Ovary (tissue), 10 donors: Measurements from ENCODE around the gene SLC49A4. TPM values are rescaled to one million over a fixed set of nuclear protein-coding genes. Genes with fewer than 3 reads are reported as not detected.
"Not testable (repeated sequence)": the region's sequence is repeated elsewhere in the genome, so short reads cannot be mapped to it uniquely, and the experiment has no call there.

Source experiments
- DNase-seq, 5 donors: peaks; one replicate each; pipeline ENCODE4 v3.0.0-alpha.2; 2019 to 2020
- H3K27ac ChIP-seq, 2 donors: fragments of 200-600 bp; one replicate each; pipeline versions ENCODE4 v1.5.1 to v1.8.0; 2019 to 2022
- H3K27me3 ChIP-seq: fragments of 200-600 bp; one replicate; pipeline ENCODE4 v1.8.0; 2022
- H3K36me3 ChIP-seq: fragments of 200-600 bp; sonication (generic); one replicate; pipeline ENCODE4 v1.5.1; 2019
- H3K4me1 ChIP-seq: one replicate; pipeline ENCODE4 v1.8.1; 2013; ENCODE audit warnings: mild to moderate bottlenecking, moderate library complexity; ENCODE audit not compliant: insufficient read depth
- H3K4me3 ChIP-seq: fragments of 200-600 bp; sonication (generic); one replicate; pipeline ENCODE4 v1.5.1; 2017
- H3K9me3 ChIP-seq, 2 donors: fragments of 200-600 bp in 1 of 2; sonication (generic) in 1 of 2; one replicate each; pipeline versions ENCODE4 v1.5.1 to v1.8.1; 2013 to 2019; ENCODE audit warnings: mild to moderate bottlenecking in 1 of 2, moderate library complexity in 1 of 2
- EP300 ChIP-seq: sonication (generic); formaldehyde crosslinking; IDR thresholded peaks from one replicate; pipeline ENCODE4 v1.6.1; 2017; ENCODE audit warnings: antibody characterized with exemption
- POLR2A ChIP-seq: fragments of 450-650 bp; IDR thresholded peaks from one replicate; pipeline ENCODE4 v1.6.1; 2017; ENCODE audit warnings: antibody characterized with exemption, mild to moderate bottlenecking, moderate library complexity
- WGBS, 3 donors: extraction: QIAGEN DNeasy Blood & Tissue Kit in 1 of 3; methylation state at CpG; one replicate each; pipeline versions ENCODE4 v1.1.5 to v1.1.7; 2013 to 2017; 5-methylcytosine and 5-hydroxymethylcytosine counted together
- intact Hi-C, 4 donors: fragments of 100-400 bp; cut with DNase I; formaldehyde crosslinking; loops; one replicate each; pipeline versions ENCODE4 v1.11.0 to v1.15.1; 2022 to 2023
- long read RNA-seq, 3 donors: library from polyadenylated mRNA in 2 of 3; unstranded in 2 of 3; transcript quantifications; one replicate each; pipeline ENCODE4 v2.0.0 and lab custom pipeline, GENCODE V29; 2021 to 2026
- polyA plus RNA-seq, 2 donors: library from polyadenylated mRNA; stranded (reverse); fragments of 200-250 nt in 1 of 2; fragments of 350-450 nt in 1 of 2; fragmentation: Illumina TruSeq in 1 of 2; extraction: RNeasy Lipid Tissue Mini Kit (QIAGEN cat#74804) in 1 of 2; gene quantifications; one replicate each; pipeline ENCODE4 v1.2.3, GENCODE V29; 2013 to 2014
- total RNA-seq, 7 donors: library from RNA; depleted of rRNA in 2 of 7; stranded (reverse); fragments of >200 nt in 2 of 7; fragmentation: NEBNext Ultra II Directional in 3 of 7; extraction: Animal tissue kit (Norgen Biotek cat#: 25700) in 3 of 7; gene quantifications; one replicate each; pipeline versions ENCODE4 v1.1.0 to v1.2.4, GENCODE V29; 2016 to 2023
- TF ChIP-seq, protein P1 (sequence below), 3 donors: fragments of 450-650 bp in 2 of 3; fragments of 200-600 bp in 1 of 3; IDR thresholded peaks; one replicate each; pipeline versions ENCODE4 v1.5.1 to v1.8.0; 2016 to 2022; ENCODE audit warnings: antibody characterized with exemption in 3 of 3, mild to moderate bottlenecking in 1 of 3
- donor health status: DM: no; HTN: no; CAD: no; lungs with moderate emphysema.
- donor health status: DM: no; HTN: no; CAD: no.
- donor health status: Bipolar disorder and iron deficiency.
- donor health status: DM: yes; HTN: yes; CAD: no.
- donor health status: DM: no; HTN: no; CAD: no.
- donor health status: DM: yes; HTN: yes; CAD: no.

SLC49A4 gene, protein sequence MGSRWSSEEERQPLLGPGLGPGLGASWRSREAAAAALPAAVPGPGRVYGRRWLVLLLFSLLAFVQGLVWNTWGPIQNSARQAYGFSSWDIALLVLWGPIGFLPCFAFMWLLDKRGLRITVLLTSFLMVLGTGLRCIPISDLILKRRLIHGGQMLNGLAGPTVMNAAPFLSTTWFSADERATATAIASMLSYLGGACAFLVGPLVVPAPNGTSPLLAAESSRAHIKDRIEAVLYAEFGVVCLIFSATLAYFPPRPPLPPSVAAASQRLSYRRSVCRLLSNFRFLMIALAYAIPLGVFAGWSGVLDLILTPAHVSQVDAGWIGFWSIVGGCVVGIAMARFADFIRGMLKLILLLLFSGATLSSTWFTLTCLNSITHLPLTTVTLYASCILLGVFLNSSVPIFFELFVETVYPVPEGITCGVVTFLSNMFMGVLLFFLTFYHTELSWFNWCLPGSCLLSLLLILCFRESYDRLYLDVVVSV
- total RNA-seq (10 to 100 TPM in 3 of 7 donors, 1 to 10 TPM in 4; 7.0 to 17.8 (median 8.3) TPM), polyA plus RNA-seq (10 to 100 TPM in 1 of 2 donors, 1 to 10 TPM in 1; 3.7 to 13.4 TPM)
- long read RNA-seq, donor 1: 0 reads
- long read RNA-seq, donor 2, transcript DIRC2-201 (9 exons, 3,596 nt): major isoform, 5 of 5 reads
- long read RNA-seq, donor 2, partial matches to known transcripts: 0 of 5 reads
- long read RNA-seq, donor 2, other reads (novel, unspliced or antisense): 0 of 5 reads
- long read RNA-seq, donor 3, transcript DIRC2-201 (9 exons, 3,596 nt): major isoform, 17 of 22 reads
- long read RNA-seq, donor 3, partial matches to known transcripts: 1 of 22 reads
- long read RNA-seq, donor 3, other reads (novel, unspliced or antisense): 4 of 22 reads

DNA sequence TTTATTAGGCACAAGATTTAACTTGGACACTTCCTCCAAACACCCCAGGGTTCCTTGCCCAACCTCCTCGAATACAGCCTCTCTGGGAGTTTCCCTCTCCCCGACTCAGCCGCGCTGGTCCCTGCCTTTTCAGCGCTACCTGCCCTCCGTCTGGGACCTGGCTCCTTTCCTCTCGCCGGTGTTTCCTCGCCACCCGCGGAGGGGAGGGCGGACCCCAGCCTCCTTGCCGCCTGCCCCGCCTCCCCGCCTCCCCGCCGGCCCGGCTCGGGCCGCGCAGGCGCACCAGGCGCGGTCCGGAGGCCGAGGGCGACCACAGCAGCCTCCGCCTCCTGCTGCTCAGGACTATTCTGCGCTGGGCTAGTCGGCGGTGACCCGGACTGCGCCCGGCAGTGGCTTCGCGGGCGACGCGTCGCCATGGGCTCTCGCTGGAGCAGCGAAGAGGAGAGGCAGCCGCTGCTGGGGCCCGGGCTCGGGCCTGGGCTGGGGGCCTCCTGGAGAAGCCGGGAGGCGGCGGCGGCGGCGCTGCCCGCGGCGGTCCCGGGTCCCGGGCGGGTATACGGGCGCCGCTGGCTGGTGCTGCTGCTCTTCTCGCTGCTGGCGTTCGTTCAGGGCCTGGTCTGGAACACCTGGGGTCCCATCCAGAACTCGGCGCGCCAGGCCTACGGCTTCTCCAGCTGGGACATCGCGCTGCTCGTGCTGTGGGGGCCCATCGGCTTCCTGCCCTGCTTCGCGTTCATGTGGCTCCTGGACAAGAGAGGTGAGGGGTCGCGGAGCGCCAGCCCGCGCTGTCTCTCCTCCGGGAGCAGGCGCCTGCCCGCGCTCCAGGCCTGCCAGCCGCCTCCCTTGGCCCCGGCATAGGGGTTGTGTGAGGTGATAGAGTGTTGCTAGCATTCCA is at the start of gene SLC49A4:
Gene SLC49A4, plus strand, starts transcription at position 291 of the 895 bp plus-strand sequence. Its CDS starts 124 bp downstream, at position 415.
- no peaks in the 10 kb centered on the region for H3K36me3 ChIP-seq
- DNase-seq: peak; percentile 68 to 83 (median 74)
- no peaks in the 10 kb centered on the region for H3K9me3 ChIP-seq
- no peaks in the 10 kb centered on the region for H3K27me3 ChIP-seq
- H3K4me3 ChIP-seq: peak within 1 kb of the TSS; percentile 85
- peaks cover 4% of the 10 kb centered on the region for H3K4me1 ChIP-seq
- H3K27ac ChIP-seq: peak within 1 kb of the TSS; percentile 93 to 95
- intact Hi-C loops: loop anchor here in 2 of 4 donors (5.0 to 10.0 kb wide), 2 partner anchors 378 to 410 kb away; partner anchors contain the start of genes FAM162A (in 1 of the 2), MIX23 (in 1 of the 2) and WDR5B (in 1 of the 2)
- 0 to 1% (median 1%) methylated on average over 60 to 84 of the region's 84 CpGs for WGBS, 3 donors
- peak; percentile 83 for TF ChIP-seq POLR2A
- TF ChIP-seq EP300: no peak
- TF ChIP-seq, protein P1, sequence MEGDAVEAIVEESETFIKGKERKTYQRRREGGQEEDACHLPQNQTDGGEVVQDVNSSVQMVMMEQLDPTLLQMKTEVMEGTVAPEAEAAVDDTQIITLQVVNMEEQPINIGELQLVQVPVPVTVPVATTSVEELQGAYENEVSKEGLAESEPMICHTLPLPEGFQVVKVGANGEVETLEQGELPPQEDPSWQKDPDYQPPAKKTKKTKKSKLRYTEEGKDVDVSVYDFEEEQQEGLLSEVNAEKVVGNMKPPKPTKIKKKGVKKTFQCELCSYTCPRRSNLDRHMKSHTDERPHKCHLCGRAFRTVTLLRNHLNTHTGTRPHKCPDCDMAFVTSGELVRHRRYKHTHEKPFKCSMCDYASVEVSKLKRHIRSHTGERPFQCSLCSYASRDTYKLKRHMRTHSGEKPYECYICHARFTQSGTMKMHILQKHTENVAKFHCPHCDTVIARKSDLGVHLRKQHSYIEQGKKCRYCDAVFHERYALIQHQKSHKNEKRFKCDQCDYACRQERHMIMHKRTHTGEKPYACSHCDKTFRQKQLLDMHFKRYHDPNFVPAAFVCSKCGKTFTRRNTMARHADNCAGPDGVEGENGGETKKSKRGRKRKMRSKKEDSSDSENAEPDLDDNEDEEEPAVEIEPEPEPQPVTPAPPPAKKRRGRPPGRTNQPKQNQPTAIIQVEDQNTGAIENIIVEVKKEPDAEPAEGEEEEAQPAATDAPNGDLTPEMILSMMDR (IDR thresholded peaks at IDR 0.05): peak in 1 of 3 donors; percentile 26

DNA sequence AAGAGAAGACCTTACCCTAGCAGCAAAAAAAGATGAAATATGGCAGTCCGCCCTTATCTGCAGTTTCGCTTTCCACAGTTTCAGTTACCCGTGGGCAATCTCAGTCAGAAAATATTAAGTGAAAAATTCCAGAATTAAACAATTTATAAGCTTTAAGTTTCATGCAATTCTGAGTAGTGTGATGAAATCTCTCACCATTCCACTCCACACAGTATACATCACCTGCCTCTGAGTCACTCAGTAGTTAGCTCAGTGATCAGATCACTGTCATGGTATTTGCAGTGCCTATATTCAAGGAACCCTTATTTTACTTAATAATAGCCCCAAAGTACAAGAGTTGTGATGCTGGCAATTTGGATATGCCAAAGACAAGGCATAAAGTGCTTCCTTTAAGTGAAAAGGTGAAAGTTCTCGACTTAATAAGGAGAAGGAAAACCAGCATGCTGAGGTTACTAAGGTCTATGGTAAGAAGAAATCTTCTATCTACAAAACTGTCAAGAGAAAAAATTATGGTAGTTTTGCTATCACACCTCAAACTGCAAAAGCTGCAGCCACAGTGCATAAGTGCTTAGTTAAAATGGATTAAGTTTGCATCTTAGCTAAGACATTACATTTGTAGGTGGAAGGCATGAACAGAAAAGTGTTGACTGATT is 49.4 kb upstream of the SLC49A4 start:
- 87 to 96% (median 91%) methylated on average over 4 of the region's 4 CpGs for WGBS, 3 donors
- intact Hi-C loops: no loop called here
- H3K27me3 ChIP-seq: no peaks in the 10 kb centered on the region
- H3K9me3 ChIP-seq: no peaks in the 10 kb centered on the region
- TF ChIP-seq EP300 (no peak), POLR2A (no peak)
- TF ChIP-seq, protein P1 (IDR thresholded peaks at IDR 0.05): no peak
- no peaks in the 10 kb centered on the region for H3K4me1 ChIP-seq
- DNase-seq: no peak
- H3K4me3 ChIP-seq: no peak overlapping the region
- no peak overlapping the region for H3K27ac ChIP-seq
- H3K36me3 ChIP-seq: no peaks in the 10 kb centered on the region

DNA sequence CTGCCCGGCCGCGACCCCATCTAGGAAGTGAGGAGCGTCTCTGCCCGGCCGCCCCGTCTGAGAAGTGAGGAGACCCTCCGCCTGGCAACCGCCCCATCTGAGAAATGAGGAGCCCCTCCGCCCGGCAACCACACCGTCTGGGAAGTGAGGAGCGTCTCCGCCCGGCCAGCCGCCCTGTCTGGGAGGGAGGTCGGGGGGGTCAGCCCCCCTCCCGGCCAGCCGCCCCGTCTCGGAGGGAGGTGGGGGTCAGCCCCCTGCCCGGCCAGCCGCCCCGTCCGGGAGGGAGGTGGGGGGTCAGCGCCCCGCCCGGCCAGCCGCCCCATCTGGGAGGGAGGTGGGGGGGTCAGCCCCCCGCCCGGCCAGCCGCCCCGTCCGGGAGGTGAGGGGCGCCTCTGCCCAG is 47.6 kb upstream of the SLC49A4 start:
- H3K36me3 ChIP-seq, H3K4me3 ChIP-seq, H3K27ac ChIP-seq, intact Hi-C loops, H3K4me1 ChIP-seq, DNase-seq, H3K27me3 ChIP-seq, H3K9me3 ChIP-seq: not testable (repeated sequence)
- 95 to 98% methylated on average over 7 to 24 of the region's 35 CpGs; no CpG with 5 or more reads in 1 of the 3 donors for WGBS, 3 donors

DNA sequence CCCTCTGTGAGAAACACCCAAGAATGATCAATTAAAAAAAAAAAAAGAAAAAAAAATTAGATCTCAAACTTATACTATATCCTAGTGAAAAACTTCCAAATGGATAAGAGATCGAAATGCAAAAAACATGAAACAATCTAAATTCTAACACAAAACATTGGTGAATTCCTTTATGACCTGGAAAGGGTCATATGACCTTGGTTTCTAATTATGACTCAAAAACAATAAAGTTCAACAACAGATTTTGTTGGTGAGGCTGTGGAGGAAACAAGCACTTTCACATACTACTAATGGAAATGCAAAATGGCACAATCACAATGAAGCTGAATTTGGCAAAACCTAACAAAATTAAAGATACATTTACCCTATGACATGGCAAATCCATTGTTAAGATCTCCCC is 46.5 kb upstream of the SLC49A4 start:
- no peaks in the 10 kb centered on the region for H3K9me3 ChIP-seq
- no peaks in the 10 kb centered on the region for H3K36me3 ChIP-seq
- no peak overlapping the region for H3K27ac ChIP-seq
- no peak overlapping the region for H3K4me3 ChIP-seq
- H3K27me3 ChIP-seq: no peaks in the 10 kb centered on the region
- intact Hi-C loops: no loop called here
- no peaks in the 10 kb centered on the region for H3K4me1 ChIP-seq
- no peak for TF ChIP-seq EP300
- 96 to 100% (median 99%) methylated on average over 1 of the region's 1 CpG for WGBS, 3 donors
- DNase-seq: no peak
